Stimulated activated CD8-positive, alpha-beta memory T cell treated with anti-CD3 and anti-CD28 coated beads, Interleukin-7, amount 100 ng/mL, for 4 hours (primary cell): Measurements from ENCODE around the gene FRMPD2.

ENCODE experiments used
- DNase-seq, 2 donors: peaks; one replicate each; pipeline ENCODE4 v3.0.0-alpha.2; 2020; ENCODE audit warnings: low read depth in 2 of 2

Gene FRMPD2

GRCh38 chr10:48274636-48275035 lies at the start of gene FRMPD2:
TSS of gene FRMPD2 (minus strand) at chr10:48274696. CDS start at chr10:48274567, 129 bp downstream.
- DNase-seq = no peak

GRCh38 chr10:48322017-48322416 lies 47.5 kb upstream of the FRMPD2 start:
- no peak for DNase-seq

GRCh38 chr10:48317321-48317990 lies 43.0 kb upstream of the FRMPD2 start:
- DNase-seq = no peak

- no peak for DNase-seq
Observed at GRCh38 chr10:48316236-48316635, 41.7 kb upstream of the FRMPD2 start.

GRCh38 chr10:48314107-48314506 lies 39.6 kb upstream of the FRMPD2 start:
- no peak for DNase-seq

GRCh38 chr10:48309711-48310226 lies 35.3 kb upstream of the FRMPD2 start:
- no peak for DNase-seq

GRCh38 chr10:48307711-48308018 lies 33.2 kb upstream of the FRMPD2 start:
- no peak for DNase-seq

GRCh38 chr10:48306870-48307710 lies 32.6 kb upstream of the FRMPD2 start:
- peak; percentile 46 to 72 for DNase-seq

GRCh38 chr10:48306265-48306869 lies 31.9 kb upstream of the FRMPD2 start, which contains the start of gene MAPK8:
TSS of gene MAPK8 (plus strand) at chr10:48306677. CDS start at chr10:48401661, 94,984 bp downstream.
- DNase-seq = peak; percentile 88 to 92

GRCh38 chr10:48305905-48306264 lies 31.4 kb upstream of the FRMPD2 start:
- no peak for DNase-seq

- DNase-seq = no peak
Observed at GRCh38 chr10:48302515-48303476, 28.3 kb upstream of the FRMPD2 start.

- DNase-seq = no peak
Observed at GRCh38 chr10:48300556-48300955, 26.1 kb upstream of the FRMPD2 start.

GRCh38 chr10:48299692-48300091 lies 25.2 kb upstream of the FRMPD2 start:
- DNase-seq = no peak

- no peak for DNase-seq
Observed at GRCh38 chr10:48299066-48299465, 24.6 kb upstream of the FRMPD2 start.

- no peak for DNase-seq
Observed at GRCh38 chr10:48296576-48297098, 22.1 kb upstream of the FRMPD2 start.

GRCh38 chr10:48294431-48294830 lies 19.9 kb upstream of the FRMPD2 start:
- no peak for DNase-seq

GRCh38 chr10:48292616-48293015 lies 18.1 kb upstream of the FRMPD2 start:
- no peak for DNase-seq

- DNase-seq = no peak
Observed at GRCh38 chr10:48291190-48291589, 16.7 kb upstream of the FRMPD2 start.

GRCh38 chr10:48290286-48290685 lies 15.8 kb upstream of the FRMPD2 start:
- DNase-seq = no peak

GRCh38 chr10:48289501-48290238 lies 15.2 kb upstream of the FRMPD2 start:
- DNase-seq = peak in 1 of 2 donors; percentile 15
